HG02973 (cell line): Measurements from ENCODE around the gene MR1.

Experiments used
- ATAC-seq: cut with Tn5 transposase; IDR thresholded peaks from one replicate; pipeline ENCODE4 v1.9.1; 2021; ENCODE audit warnings: moderate library complexity; ENCODE audit not compliant: unreplicated experiment

The MR1 gene

GRCh38 chr1:181033799-181034451 is at the start of gene MR1:
MR1 (plus strand) TSS chr1:181033983; CDS start chr1:181034008, 25 bp downstream.
- peak; percentile 93 for ATAC-seq

GRCh38 chr1:180988253-180988752 is 45.5 kb upstream of the MR1 start:
- ATAC-seq: no peak

- no peak for ATAC-seq
Measured at GRCh38 chr1:180994262-180994661, 39.5 kb upstream of the MR1 start.

- no peak for ATAC-seq
Measured at GRCh38 chr1:180997843-180998504, 35.8 kb upstream of the MR1 start.

GRCh38 chr1:181001091-181001780 is 32.5 kb upstream of the MR1 start:
- ATAC-seq: no peak

- no peak for ATAC-seq
Measured at GRCh38 chr1:181002582-181003172, 31.1 kb upstream of the MR1 start.

- ATAC-seq: no peak
Measured at GRCh38 chr1:181010789-181011188, 23.0 kb upstream of the MR1 start.

GRCh38 chr1:181011301-181012202 is 22.2 kb upstream of the MR1 start:
- no peak for ATAC-seq

GRCh38 chr1:181012203-181012745 is 21.5 kb upstream of the MR1 start:
- no peak for ATAC-seq

- ATAC-seq: no peak
Measured at GRCh38 chr1:181013144-181013543, 20.6 kb upstream of the MR1 start.

GRCh38 chr1:181014477-181015250 is 19.1 kb upstream of the MR1 start:
- no peak for ATAC-seq

GRCh38 chr1:181015251-181015615 is 18.6 kb upstream of the MR1 start:
- ATAC-seq: no peak

GRCh38 chr1:181016563-181016962 is 17.2 kb upstream of the MR1 start:
- ATAC-seq: no peak

GRCh38 chr1:181018901-181019681 is 14.7 kb upstream of the MR1 start:
- ATAC-seq: no peak

- ATAC-seq: no peak
Measured at GRCh38 chr1:181021159-181021558, 12.6 kb upstream of the MR1 start.

- ATAC-seq: peak; percentile 34
Measured at GRCh38 chr1:181021811-181022434, 11.9 kb upstream of the MR1 start.

- no peak for ATAC-seq
Measured at GRCh38 chr1:181023265-181024057, 10.3 kb upstream of the MR1 start.
